ENCODE data around the gene CAPN5.

CAPN5 gene

GRCh38 chr11:77173494-77173893, 106.7 kb downstream of the CAPN5 start:
- DNase-seq (ENCODE audit: low read depth): no peak

GRCh38 chr11:77174559-77174958, 107.8 kb downstream of the CAPN5 start:
- no peak for DNase-seq (ENCODE audit: low read depth)

- DNase-seq (ENCODE audit: low read depth): no peak
Measured at GRCh38 chr11:77175021-77175842, 108.5 kb downstream of the CAPN5 start.

Data from activated T-helper 9 cell treated with anti-CD3 and anti-CD28 coated beads, Interleukin-2, amount 50 U/mL, for 16 hours (primary cell).